GM19328 (cell line): ENCODE measurements around the gene MTX1.
"Not testable (repeated sequence)": the region's sequence is repeated elsewhere in the genome, so short reads cannot be mapped to it uniquely, and the experiment has no call there.

Source experiments
- ATAC-seq: cut with Tn5 transposase; IDR thresholded peaks from one replicate; pipeline ENCODE4 v1.9.1; 2021; ENCODE audit warnings: mild to moderate bottlenecking, moderate library complexity; ENCODE audit not compliant: unreplicated experiment

MTX1 gene

DNA sequence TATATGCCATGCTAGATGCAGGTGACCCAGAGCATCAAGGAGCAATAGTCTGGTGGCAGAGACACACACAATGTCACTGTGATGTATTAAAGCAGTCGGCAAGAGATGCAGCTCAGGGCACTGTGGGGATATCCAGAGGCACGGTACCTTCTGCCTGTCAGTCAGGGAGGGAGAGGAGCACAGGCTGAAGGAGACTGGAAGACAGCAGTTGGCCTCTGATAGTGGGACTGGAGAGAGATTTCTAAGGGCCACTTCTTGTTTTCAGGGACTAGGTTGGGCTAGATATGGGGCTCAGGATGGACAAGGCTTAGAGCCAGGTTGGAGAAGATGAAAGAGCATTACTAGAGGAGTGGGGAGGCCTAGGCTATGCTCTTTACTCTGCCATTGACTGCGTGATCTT, 22.8 kb downstream of the MTX1 start:
- ATAC-seq, result not testable (repeated sequence)

- not testable (repeated sequence) for ATAC-seq
Measured at GRCh38 chr1:155232001-155232978, 23.8 kb downstream of the MTX1 start.

DNA sequence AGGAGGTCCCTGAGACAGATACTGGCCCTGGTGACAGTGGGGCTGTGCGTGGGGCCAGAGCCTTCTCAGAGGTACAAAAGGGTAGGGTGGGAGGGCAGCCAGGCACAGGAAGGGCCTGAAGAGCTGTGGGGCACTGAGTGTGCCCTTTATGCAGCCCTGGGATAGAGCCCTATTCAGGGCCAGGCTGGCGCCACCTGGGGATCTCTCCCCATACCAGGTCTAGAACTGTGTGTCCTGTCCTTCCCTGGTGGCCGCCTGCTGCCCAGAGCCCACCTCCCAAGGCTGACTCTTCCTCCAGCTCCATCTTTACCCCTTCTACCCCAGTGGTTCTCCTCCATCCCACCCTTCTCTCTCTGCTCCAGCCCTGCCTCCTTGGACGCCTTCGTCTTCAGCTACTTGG, 25.0 kb downstream of the MTX1 start:
- not testable (repeated sequence) for ATAC-seq

DNA sequence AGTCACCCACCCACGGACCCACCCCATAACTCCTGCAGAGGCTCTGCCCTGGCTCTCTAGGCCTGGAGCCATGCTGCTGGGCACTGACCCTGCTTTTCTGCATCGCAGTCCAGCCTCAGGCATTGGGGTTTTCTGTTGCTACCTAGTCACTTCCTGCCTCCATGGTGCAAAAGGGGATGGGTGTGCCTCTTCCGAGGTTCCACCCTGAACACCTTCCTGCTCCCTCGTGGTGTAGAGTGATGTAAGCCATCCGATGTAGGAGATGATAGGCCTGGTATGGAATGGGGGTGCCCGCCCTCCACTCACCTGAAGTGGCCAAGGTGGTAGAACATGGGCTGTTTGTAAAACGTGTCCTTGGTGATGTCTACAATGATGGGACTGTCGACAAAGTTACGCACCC, 26.9 kb downstream of the MTX1 start:
- not testable (repeated sequence) for ATAC-seq

DNA sequence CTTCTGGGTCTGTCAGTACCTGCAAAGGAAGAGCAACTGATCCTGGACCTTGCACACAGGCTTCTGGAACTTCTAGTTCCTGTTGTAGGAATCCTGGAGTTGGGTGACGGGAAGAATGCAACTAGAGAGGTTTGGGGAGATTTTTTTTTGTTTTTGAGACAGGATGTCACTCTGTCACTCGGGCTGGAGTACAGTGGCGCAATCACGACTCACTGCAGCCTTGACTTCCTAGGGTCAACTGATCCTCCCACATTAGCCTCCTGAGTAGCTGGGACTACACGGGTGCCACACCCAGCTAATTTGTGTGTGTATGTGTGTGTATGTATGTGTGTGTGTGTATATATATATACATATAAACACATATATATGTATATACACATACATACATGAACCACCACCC, 28.0 kb downstream of the MTX1 start:
- no peak for ATAC-seq

- ATAC-seq, result no peak
Measured at GRCh38 chr1:155241069-155241679, 32.7 kb downstream of the MTX1 start.

DNA sequence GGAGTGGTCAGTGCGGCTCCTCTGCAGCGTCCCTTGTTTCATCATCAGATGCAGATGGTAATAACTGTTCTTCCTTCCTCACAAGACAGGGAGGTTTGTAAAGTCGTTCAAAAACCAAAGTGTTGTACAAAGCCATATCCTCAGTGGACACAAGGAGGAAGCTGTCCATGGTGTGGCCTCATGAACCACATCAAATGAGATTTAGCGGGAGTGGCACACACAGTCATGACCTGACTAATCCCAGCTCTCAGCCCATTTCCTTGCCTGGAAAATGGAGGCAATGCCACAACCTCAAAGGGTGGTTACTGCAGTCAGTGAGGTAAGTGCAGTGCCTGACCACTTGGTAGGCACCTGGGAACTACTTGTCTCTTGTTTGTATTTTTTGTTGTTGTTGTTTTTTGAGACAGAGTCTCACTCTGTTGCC, 33.4 kb downstream of the MTX1 start:
- ATAC-seq, result no peak

DNA sequence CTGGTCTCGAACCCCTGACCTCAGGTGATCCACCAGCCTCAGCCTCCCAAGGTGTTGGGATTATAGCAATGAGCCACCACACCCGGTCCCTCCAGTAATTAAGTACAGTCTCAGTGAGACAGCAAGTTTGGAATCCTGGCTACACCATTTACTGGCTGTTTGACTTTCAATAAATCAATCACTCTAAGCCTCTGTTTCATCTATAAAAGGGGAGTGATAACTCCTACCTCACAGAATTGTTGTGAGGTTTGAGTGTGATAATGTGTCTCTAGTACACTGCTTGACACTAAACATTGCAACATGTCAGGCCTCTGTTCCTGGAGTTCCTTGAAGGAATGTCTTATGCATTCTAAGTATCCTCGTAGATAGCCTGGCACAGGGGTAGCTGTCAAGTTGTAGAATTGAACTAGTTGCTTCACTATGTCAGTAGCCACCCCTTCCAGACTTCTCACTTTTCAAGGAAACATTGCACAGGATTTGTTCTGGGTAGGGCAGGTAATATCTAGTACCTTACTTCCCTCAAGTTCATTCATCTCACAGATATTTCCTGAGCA, 34.4 kb downstream of the MTX1 start:
- ATAC-seq, result no peak

DNA sequence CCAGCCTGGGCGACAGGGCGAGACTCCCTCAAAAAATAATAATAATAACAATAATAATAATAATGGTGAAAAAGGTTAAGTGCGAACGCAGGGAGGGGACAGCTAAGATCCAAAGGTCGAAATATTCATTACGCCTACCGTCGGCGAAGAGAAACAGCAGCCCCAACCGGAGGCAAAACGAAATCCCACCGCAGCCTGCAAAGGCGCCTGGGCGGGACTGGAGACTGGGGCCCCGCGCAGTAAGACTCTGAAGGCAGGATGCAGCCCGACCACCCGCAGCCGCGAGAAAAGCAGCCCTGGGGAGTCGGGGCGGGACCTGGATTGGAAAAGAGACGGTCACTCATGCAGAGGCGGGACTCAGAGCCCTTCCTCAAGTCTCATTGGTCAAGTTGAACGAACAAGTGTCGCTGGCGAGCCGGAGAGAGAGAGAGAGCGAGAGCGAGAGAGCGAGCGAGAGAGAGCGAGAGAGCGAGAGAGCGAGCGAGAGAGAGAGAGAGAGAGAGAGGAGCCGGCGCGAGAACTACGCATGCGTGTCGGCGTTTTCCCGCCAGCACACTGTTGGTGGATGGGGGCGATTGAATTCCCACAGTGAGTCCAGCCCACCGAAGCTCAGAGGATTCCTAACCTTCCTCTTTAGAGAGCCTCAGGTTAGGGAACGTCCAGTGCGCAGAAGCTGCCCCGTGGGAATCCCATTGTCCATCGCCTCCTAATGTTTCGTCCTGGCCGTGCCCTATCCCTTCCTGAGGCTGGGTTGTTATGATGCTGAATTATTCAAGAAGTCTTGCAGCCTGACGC, 36.1 kb downstream of the MTX1 start:
- peak; percentile 87 for ATAC-seq

DNA sequence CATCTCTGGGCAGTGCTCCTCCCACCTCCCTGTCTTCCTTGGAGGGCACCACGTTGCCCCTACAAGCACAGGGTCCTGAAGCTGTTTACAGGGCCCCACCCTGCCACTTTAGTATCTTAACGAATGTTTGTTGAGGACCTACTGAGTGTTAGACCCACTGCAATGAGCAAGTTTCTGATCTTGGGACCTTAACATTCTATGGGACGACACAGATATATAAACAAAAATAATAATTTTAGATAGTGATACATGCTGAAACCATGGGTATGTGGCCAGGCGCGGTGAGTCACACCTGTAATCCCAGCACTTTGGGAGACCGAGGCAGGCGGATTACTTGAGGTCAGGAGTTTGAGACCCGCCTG, 36.6 kb downstream of the MTX1 start:
- no peak for ATAC-seq

DNA sequence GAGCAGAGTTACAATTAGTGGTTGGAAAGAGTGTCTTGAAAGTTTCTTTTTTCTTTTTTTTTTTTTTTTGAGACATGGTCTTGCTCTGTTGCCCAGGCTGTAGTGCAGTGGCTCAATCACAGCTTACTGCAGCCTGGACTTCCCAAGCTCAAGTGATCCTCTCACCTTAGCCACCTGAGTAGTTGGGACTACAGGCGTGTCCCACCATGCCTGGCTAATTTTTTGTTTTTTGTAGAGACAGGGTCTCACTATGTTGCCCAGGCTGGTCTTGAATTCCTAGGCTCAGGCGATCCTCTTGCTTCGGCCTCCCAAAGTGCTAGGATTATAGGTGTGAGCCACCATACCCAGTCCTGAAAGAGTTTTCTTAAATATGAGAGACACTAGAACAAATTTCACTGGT, 38.3 kb downstream of the MTX1 start:
- ATAC-seq, result not testable (repeated sequence)

DNA sequence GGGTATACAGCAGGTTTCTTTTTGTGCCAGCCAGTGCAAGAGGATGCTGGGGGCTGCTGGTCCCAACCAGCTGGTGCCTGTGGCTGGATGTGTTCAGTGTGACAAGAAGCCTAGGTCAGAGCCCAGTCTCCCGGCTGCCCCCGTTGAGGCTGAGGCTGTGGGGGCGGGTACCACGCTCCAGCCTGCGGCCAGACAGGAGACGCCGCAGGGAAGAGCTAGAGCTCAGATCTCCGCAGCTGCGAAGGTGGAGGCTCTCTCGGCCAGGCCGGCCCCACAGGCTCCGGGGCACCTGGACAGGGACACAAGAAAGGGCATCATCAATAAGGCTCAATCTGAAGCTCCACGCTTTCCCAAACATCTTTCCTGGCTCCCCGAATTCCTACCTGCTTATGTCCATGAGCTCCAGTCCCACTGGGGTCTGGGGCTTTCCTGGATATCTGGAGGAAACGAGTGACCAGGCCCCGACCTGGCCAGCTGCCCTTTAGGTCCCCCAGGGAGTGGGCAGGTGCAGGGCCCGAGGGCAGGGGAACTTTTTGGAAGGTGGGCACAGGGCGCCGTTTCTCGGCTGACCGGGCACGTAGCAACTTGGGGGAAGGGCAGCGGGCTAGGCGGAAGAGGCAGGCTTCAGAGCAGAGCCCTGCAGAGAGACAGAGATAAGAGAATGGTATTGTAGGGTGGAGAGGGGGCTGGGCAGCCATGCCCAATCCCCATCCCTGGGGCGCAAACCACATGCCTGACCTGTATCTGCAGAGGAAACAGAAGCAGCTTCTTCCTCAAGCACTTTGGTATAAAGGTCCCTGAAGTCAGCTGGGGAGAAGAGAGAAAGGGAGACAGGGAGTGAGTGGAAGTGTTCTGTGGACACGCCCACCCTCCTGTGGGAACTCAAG, 39.4 kb downstream of the MTX1 start:
- ATAC-seq, result no peak

DNA sequence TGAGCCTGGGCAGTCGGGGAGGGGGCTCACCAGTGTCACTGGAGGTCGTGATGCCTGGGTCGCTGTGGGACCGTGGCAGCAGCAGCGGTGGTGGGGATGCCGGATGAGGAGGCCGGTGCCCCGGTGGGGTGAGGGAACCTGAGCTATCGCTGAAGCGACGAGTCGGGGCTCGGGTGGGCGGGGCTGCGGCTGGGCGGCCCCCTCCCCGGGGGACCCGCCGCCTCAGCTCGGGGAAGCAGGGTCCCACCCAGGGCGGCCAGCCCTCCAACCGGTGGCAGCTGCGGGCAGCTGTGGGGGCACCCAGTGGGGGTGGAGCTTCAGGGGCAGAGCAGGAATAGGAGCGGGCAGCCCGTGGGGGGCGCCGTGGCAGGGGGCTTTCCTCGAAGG, 41.7 kb downstream of the MTX1 start:
- ATAC-seq, result peak; percentile 23

DNA sequence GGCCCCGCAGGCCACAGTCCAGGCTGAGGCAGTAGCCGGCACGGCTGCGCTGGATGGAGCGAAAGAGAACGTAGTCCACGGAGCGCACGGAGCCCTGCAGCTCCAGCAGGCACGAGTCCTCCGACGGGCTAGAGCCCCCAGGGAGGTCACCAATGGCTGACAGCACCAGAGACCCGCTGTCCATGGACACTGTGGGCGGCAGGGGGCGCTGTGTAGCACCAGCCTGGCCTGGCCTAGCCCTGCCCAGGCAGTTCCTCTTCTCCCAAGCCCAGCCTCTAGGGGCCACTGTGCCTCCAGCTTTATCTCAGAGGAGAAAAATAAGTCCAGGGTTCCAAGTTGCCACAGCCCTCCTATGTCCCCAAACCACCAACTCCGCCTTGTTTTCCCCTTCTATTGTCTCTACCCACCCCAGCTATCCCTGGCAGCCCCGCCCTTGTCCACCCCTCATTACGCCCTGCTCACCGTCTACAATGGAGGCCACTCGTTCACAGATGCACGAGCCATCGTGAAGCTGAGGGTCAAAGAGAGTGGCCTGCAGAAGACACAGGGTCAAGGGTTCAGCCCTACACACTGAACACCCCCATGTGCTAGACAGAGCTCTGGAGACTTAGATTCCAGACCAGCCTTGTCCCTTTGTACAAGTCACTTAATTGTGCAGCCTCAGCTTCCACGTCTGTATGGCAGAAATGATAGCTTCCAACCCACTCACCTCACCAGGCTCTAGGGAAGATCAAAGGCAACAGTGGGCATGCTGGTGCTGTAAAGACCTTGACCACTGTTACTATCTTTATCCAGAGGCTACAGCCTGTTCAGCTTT, 42.3 kb downstream of the MTX1 start:
- peak; percentile 78 for ATAC-seq

GRCh38 chr1:155251566-155251965, 43.1 kb downstream of the MTX1 start:
- no peak for ATAC-seq

DNA sequence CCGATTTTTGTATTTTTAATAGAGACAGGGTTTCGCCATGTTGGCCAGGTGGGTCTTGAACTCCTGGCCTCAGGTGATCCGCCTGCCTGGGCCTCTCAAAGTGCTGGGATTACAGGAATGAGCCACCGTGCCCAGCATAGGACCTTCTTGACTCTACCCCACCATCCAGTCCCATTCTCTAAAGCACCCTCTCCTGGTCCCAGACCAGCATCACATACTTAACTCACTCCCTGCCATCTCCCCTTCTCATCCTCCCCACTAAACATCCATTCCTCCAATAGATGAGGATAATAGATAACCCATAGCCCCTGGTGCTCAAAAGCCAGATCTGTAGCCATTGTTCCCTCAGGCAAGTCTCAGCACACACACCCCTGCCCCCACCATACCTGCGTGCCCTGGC, 44.7 kb downstream of the MTX1 start:
- ATAC-seq, result no peak

DNA sequence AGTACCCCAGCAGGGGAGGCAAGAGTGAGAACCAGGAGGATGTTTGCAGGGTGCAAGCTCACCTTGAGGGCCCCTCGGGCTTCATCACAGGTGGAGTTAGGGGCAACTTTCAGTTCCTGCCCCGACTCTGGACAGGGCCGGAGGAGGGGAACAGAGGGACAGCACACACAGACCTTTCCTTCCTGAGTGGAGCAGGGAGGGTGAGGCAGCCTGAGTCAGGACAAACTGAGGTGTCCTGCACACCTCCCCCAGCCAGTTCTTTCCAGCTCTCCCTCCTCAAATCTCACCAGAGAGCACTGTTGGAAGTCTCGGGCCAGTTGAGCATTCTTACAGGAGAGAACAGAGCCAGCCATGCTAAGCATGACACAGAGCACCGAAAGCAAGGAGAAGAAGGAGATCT, 45.3 kb downstream of the MTX1 start:
- ATAC-seq, result no peak

- no peak for ATAC-seq
Measured at GRCh38 chr1:155254228-155254713, 45.8 kb downstream of the MTX1 start.

- ATAC-seq, result no peak
Measured at GRCh38 chr1:155254714-155255242, 46.3 kb downstream of the MTX1 start.
